ENCODE data around the gene FAM204A.

DNA sequence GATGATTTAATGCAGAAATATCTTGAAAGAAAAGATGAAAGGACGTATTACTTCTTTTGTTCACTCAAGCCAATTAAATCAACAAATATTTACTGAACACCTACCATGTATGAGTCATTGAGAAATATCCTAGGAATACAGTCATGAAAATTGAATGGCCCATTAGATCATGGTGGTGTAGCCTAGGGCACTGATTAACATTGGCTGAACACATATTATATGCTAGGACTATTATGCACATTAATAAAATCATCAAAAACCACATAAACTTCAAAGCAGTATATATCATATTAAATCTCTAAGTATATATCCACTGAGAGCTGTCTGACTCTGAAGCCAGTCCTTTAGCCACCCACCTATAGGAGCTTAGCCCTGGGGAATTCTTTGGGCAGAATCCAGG is 41.8 kb downstream of the FAM204A start:
- TF ChIP-seq POLR2A (IDR thresholded peaks at IDR 0.05; ENCODE audit: low read length): no peak
- TF ChIP-seq GATA1 (IDR thresholded peaks at IDR 0.05; ENCODE audit: low read depth, low read length): no peak
